BJ (cell line): Measurements from ENCODE around the gene RALGDS. TPM values are rescaled to one million over a fixed set of nuclear protein-coding genes. Genes with fewer than 3 reads are reported as not detected.

ENCODE experiments used
- CTCF ChIA-PET: fragments of 350-600 bp; formaldehyde crosslinking; extraction: SDS; loops from one replicate; lab custom pipeline; 2021; ENCODE audit warnings: antibody characterized with exemption, inconsistent platforms; lab: Yijun Ruan, JAX
- POLR2A ChIA-PET: fragments of 300-600 bp; sonication (Branson Sonifier 250); formaldehyde crosslinking; extraction: SDS; loops from one replicate; lab custom pipeline; 2021; ENCODE audit warnings: antibody characterized with exemption; lab: Charles Lee
- DNase-seq: peaks from one replicate; pipeline ENCODE4 v3.0.0-alpha.2; 2011; ENCODE audit warnings: low read depth
- H3K27me3 ChIP-seq: 2 replicates; pipeline ENCODE4 v1.6.0; 2011; ENCODE audit warnings: low read length; ENCODE audit not compliant: control insufficient read depth, insufficient read depth
- H3K36me3 ChIP-seq: 2 replicates; pipeline ENCODE4 v1.5.1; 2011; ENCODE audit warnings: low read length; ENCODE audit not compliant: control insufficient read depth, insufficient read depth
- H3K4me3 ChIP-seq: 2 replicates; pipeline ENCODE4 v1.5.1; 2011; ENCODE audit warnings: low read depth, mild to moderate bottlenecking, control low read depth, low read length
- polyA plus RNA-seq: library from polyadenylated mRNA; depleted of rRNA; stranded (reverse); fragments of >200 nt; gene quantifications from 2 replicates; pipeline ENCODE4 v1.2.3, GENCODE V29; 2011
- TF ChIP-seq, protein P1 (sequence below): IDR thresholded peaks from 2 replicates; pipeline ENCODE4 v1.5.1; 2011; ENCODE audit warnings: low read depth, mild to moderate bottlenecking, control low read depth, inconsistent platforms, low read length, moderate library complexity; ENCODE audit not compliant: insufficient read depth

Gene RALGDS
- polyA plus RNA-seq, 1 experiment, result 25.1 TPM

DNA sequence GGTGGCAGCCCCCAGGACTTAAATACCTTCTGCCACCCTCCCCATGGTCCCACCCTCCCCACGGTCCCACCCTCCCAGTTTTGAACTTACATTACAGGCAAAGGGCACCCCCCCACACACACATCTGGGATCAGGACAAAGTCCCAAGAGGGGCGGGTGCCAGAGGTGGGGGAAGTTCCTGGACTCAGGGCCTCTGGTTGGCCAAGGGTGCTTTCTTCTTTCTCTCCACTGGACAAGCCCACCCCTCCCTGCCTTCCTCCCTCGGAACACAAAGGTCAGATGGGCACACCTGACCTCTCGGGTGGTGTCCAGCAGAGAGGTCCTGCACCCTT is 19.1 kb upstream of the RALGDS start:
- Histone ChIP-seq H3K27me3 (no peaks in the 10 kb centered on the region), H3K4me3 (no peak overlapping the region), H3K36me3 (no peaks in the 10 kb centered on the region; the same call in none of the 2 replicates)
- DNase-seq, result no peak
- ChIA-PET CTCF (no interaction called here), POLR2A (no interaction called here)
- TF ChIP-seq, protein P1, sequence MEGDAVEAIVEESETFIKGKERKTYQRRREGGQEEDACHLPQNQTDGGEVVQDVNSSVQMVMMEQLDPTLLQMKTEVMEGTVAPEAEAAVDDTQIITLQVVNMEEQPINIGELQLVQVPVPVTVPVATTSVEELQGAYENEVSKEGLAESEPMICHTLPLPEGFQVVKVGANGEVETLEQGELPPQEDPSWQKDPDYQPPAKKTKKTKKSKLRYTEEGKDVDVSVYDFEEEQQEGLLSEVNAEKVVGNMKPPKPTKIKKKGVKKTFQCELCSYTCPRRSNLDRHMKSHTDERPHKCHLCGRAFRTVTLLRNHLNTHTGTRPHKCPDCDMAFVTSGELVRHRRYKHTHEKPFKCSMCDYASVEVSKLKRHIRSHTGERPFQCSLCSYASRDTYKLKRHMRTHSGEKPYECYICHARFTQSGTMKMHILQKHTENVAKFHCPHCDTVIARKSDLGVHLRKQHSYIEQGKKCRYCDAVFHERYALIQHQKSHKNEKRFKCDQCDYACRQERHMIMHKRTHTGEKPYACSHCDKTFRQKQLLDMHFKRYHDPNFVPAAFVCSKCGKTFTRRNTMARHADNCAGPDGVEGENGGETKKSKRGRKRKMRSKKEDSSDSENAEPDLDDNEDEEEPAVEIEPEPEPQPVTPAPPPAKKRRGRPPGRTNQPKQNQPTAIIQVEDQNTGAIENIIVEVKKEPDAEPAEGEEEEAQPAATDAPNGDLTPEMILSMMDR, result no peak

DNA sequence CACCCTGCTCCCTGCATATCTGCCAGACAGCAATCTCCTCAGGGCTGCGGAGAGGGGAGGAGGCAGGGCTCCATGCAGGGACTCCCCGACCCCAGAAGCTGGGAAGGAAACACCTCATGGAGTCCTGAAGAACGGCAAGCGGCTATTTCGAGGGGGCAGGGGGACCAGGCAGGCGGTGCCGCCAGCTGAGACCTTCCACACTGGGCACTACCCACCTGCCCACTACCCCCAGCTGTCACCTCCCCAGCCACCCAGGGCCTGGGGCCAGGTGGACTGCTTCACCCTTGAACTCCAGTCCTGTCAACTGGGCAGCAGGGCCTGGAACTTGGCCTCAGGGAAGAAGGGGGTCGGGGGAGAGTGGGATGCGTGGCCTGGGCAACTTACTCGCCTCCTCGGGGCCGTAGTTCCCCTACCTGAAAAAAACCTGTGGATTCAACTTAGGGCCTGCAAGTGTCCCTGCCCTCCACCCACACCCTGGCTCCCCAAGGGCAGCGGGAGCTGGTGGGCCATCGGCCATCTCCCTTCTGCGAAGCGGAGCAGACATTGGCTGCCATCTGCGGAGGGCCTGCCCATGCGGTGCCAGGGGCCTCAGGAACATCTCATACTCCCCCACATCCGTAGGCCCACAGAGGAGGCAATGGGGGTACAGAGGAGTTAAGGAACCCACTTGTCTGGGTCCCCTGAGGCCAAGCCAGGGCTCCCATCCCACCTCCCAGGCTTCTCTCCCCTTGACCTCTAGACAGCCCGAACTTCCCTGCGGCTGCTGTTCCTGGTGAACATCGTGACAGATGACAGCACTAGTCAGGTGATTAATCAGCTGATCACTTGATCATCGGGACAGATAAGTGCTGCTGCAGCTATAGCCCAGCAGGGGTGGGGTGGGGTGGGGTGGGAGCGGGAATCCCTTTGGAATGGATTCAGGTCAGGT is 18.5 kb upstream of the RALGDS start:
- CTCF ChIA-PET, result interaction anchor here (0.7 kb wide), 1 partner anchor 29 kb away, joined by 3 read pairs; no protein-coding TSS in a partner anchor
- Histone ChIP-seq H3K27me3 (no peaks in the 10 kb centered on the region), H3K36me3 (no peaks in the 10 kb centered on the region; the same call in none of the 2 replicates), H3K4me3 (no peak overlapping the region)
- DNase-seq, result no peak
- TF ChIP-seq, protein P1, result no peak
- POLR2A ChIA-PET, result no interaction called here

DNA sequence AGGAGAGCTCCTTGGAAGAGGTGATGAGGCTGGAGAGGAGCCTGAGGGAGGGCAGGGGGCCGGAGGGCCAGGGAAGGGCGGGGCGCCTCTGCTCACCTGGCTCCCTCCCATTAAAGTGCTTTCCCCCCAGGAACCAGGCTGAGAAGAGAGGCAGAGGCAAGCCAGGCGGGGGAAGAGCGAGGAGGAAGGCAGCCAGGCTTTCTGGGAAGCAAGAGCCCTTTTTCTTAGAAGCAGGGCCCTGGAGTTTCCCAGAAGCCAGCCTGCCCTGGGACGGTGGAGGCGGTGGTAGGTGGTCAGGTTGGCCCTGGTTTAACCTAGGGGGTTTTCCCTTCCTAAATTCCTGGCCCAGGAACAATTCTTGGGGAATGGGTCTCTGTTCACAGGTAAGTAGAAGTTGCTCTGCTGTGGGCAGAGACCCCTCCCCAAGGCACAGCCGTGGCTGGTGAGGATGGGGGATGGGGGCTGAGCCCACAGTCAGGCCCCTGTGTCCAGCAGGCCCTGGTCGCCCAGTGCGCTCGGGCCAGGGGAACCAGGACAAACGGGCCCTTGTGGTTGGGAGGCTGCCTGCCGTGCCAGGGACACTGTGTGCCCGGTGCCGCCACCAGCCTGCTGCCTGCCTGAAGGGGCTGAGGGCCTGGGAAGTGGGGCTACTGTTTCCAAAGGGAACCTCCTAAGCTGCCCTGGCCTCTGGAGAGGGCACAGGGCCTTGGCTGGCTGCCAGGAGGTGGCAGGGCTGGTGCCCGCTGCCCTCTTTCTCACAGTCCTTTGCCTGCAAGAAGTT is 16.6 kb upstream of the RALGDS start:
- POLR2A ChIA-PET, result no interaction called here
- Histone ChIP-seq H3K27me3 (no peaks in the 10 kb centered on the region), H3K4me3 (no peak overlapping the region), H3K36me3 (no peaks in the 10 kb centered on the region; the same call in none of the 2 replicates)
- TF ChIP-seq, protein P1, result no peak
- CTCF ChIA-PET, result interaction anchor here (0.9 to 2.5 kb wide), 2 partner anchors 10 to 34 kb away, joined by 4 to 20 read pairs; no protein-coding TSS in a partner anchor
- DNase-seq, result no peak

DNA sequence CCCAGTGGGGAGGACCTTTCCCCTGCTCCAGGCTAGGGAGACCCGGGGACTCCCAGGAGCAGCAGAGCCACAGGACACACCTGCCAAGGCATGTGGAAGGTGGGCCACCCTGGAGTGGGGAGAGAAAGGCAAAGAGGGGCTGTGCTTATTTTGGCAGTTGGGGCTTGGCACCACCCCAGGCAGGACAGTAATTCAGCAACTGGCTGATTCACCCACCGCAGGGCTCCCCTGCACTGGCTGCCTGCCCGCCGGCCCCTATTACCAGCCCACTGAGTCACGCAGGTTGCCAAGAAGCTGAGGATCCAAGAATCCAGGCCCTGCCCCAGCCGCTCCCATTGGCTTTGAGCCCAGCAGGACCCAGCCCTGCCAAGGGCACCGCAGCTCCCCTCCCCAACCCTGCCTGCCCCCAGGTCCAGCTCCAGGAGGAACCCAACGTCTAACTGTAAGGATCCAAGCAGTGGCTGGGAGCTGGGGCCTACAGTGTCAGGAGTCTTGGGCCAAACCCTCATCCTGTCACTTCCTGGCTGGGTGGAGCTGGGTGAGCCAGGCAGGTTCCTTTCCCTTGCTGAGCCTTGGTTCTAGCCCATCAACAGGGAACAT is 14.2 kb upstream of the RALGDS start:
- Histone ChIP-seq H3K27me3 (no peaks in the 10 kb centered on the region), H3K4me3 (no peak overlapping the region), H3K36me3 (no peaks in the 10 kb centered on the region; the same call in none of the 2 replicates)
- TF ChIP-seq, protein P1, result no peak
- no peak for DNase-seq
- CTCF ChIA-PET, result interaction anchor here (1.5 to 7.0 kb wide), 4 partner anchors 9 to 32 kb away, joined by 3 to 70 read pairs (median 22); no protein-coding TSS in a partner anchor
- POLR2A ChIA-PET, result no interaction called here
